ENCODE measurements around the gene TBC1D1.

Gene TBC1D1

GRCh38 chr4:37934096-37934495 lies 43.2 kb downstream of the TBC1D1 start:
- Mint-ChIP-seq H3K27me3 (ENCODE audit: low read depth) (no peaks in the 10 kb centered on the region), H3K4me1 (peaks cover 16% of the 10 kb centered on the region), H3K36me3 (ENCODE audit: low read depth) (no peaks in the 10 kb centered on the region), H3K27ac (no peak overlapping the region), H3K9me3 (peaks cover 5% of the 10 kb centered on the region), H3K4me3 (no peak overlapping the region)
- no peak for TF ChIP-seq CTCF (IDR thresholded peaks at IDR 0.05; ENCODE audit: unreplicated experiment in 3 of 3)

GRCh38 chr4:37934609-37935008 lies 43.7 kb downstream of the TBC1D1 start:
- no peak overlapping the region for H3K27ac Mint-ChIP-seq
- no peaks in the 10 kb centered on the region for H3K27me3 Mint-ChIP-seq (ENCODE audit: low read depth)
- H3K36me3 Mint-ChIP-seq (ENCODE audit: low read depth) = no peaks in the 10 kb centered on the region
- H3K4me1 Mint-ChIP-seq = peaks cover 13% of the 10 kb centered on the region
- no peak overlapping the region for H3K4me3 Mint-ChIP-seq
- no peak for TF ChIP-seq CTCF (IDR thresholded peaks at IDR 0.05; ENCODE audit: unreplicated experiment in 3 of 3)
- H3K9me3 Mint-ChIP-seq = peaks cover 5% of the 10 kb centered on the region

- TF ChIP-seq CTCF (IDR thresholded peaks at IDR 0.05; ENCODE audit: unreplicated experiment in 3 of 3) = no peak
- H3K27me3 Mint-ChIP-seq (ENCODE audit: low read depth) = no peaks in the 10 kb centered on the region
- H3K9me3 Mint-ChIP-seq = peaks cover 5% of the 10 kb centered on the region
- H3K4me1 Mint-ChIP-seq = peaks cover 9% of the 10 kb centered on the region
- H3K27ac Mint-ChIP-seq = no peak overlapping the region
- H3K4me3 Mint-ChIP-seq = no peak overlapping the region
- no peaks in the 10 kb centered on the region for H3K36me3 Mint-ChIP-seq (ENCODE audit: low read depth)
Observed at GRCh38 chr4:37935026-37935425, 44.1 kb downstream of the TBC1D1 start.

GRCh38 chr4:37936889-37937498 lies 46.1 kb downstream of the TBC1D1 start:
- H3K27me3 Mint-ChIP-seq (ENCODE audit: low read depth) = no peaks in the 10 kb centered on the region
- H3K4me1 Mint-ChIP-seq = peaks cover 2% of the 10 kb centered on the region
- no peak overlapping the region for H3K27ac Mint-ChIP-seq
- no peak overlapping the region for H3K4me3 Mint-ChIP-seq
- no peak for TF ChIP-seq CTCF (IDR thresholded peaks at IDR 0.05; ENCODE audit: unreplicated experiment in 3 of 3)
- H3K36me3 Mint-ChIP-seq (ENCODE audit: low read depth) = no peaks in the 10 kb centered on the region
- H3K9me3 Mint-ChIP-seq = peaks cover 17% of the 10 kb centered on the region

- Mint-ChIP-seq H3K4me3 (no peak overlapping the region), H3K9me3 (peaks cover 17% of the 10 kb centered on the region), H3K4me1 (no peaks in the 10 kb centered on the region), H3K36me3 (ENCODE audit: low read depth) (no peaks in the 10 kb centered on the region), H3K27me3 (ENCODE audit: low read depth) (no peaks in the 10 kb centered on the region), H3K27ac (no peak overlapping the region)
- TF ChIP-seq CTCF (IDR thresholded peaks at IDR 0.05; ENCODE audit: unreplicated experiment in 3 of 3) = no peak
Observed at GRCh38 chr4:37938208-37938607, 47.3 kb downstream of the TBC1D1 start.

GRCh38 chr4:37946503-37947179 lies 55.8 kb downstream of the TBC1D1 start:
- Mint-ChIP-seq H3K27ac (peak overlapping the region; percentile 5 to 28 (median 7)), H3K27me3 (ENCODE audit: low read depth) (no peaks in the 10 kb centered on the region), H3K9me3 (peaks cover 12% of the 10 kb centered on the region), H3K4me1 (peaks cover 36% of the 10 kb centered on the region), H3K4me3 (peak overlapping the region in 1 of 3 experiments; percentile 0), H3K36me3 (ENCODE audit: low read depth) (no peaks in the 10 kb centered on the region)
- no peak for TF ChIP-seq CTCF (IDR thresholded peaks at IDR 0.05; ENCODE audit: unreplicated experiment in 3 of 3)

Data from nephron (organoid).